ENCODE results near the gene FAM107B. TPM values are rescaled to one million over a fixed set of nuclear protein-coding genes. Genes with fewer than 3 reads are reported as not detected.
A peak's percentile ranks its signal among the peaks of the same experiment; 100 is the strongest.
"Not testable (repeated sequence)": the region's sequence is repeated elsewhere in the genome, so short reads cannot be mapped to it uniquely, and the experiment has no call there.

FAM107B gene
- total RNA-seq, 1 donor from 2014 or later: 82.2 TPM

DNA sequence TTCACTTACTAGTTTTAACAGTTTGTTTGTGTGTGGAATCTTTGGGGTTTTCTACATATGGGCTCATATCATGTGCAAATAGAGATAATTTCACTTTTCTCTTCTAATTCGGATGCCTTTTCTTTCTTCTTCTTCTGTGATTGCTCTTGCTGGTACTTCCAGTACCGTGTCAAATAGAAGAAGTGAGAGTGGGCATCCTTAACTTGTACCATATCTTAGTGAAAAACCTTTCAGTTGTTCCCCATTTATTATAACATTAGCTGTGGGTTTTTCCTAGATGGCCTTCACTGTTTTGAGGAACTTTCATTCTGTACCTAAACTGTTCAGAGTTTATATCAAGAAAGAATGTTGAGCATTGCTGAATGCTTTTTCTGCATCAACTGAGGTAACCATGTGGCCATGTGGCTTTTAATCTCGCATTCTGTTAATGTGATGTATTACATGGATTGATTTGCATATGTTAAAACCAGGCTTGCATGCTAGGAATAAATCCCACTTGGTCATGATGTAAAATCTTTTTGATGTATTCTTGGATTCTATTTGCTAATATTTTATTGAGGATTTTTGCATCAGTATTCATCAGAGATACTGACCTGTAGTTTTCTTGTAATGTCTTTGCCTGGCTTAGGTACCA is 78.7 kb downstream of the FAM107B start:
- H3K27me3 Mint-ChIP-seq: no peaks in the 10 kb centered on the region
- TF ChIP-seq, protein P1, sequence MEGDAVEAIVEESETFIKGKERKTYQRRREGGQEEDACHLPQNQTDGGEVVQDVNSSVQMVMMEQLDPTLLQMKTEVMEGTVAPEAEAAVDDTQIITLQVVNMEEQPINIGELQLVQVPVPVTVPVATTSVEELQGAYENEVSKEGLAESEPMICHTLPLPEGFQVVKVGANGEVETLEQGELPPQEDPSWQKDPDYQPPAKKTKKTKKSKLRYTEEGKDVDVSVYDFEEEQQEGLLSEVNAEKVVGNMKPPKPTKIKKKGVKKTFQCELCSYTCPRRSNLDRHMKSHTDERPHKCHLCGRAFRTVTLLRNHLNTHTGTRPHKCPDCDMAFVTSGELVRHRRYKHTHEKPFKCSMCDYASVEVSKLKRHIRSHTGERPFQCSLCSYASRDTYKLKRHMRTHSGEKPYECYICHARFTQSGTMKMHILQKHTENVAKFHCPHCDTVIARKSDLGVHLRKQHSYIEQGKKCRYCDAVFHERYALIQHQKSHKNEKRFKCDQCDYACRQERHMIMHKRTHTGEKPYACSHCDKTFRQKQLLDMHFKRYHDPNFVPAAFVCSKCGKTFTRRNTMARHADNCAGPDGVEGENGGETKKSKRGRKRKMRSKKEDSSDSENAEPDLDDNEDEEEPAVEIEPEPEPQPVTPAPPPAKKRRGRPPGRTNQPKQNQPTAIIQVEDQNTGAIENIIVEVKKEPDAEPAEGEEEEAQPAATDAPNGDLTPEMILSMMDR (IDR thresholded peaks at IDR 0.05; ENCODE audit: unreplicated experiment): no peak
- no peak overlapping the region for H3K27ac Mint-ChIP-seq
- H3K4me1 Mint-ChIP-seq (ENCODE audit: low read depth): peaks cover 17% of the 10 kb centered on the region
- no peaks in the 10 kb centered on the region for H3K36me3 Mint-ChIP-seq (ENCODE audit: insufficient read depth)
- no peak overlapping the region for H3K4me3 Mint-ChIP-seq (ENCODE audit: low read depth)
- no peak for DNase-seq (ENCODE audit: low spot score, unreplicated experiment)
- H3K9me3 Mint-ChIP-seq (ENCODE audit: low read depth): peaks cover 3% of the 10 kb centered on the region

DNA sequence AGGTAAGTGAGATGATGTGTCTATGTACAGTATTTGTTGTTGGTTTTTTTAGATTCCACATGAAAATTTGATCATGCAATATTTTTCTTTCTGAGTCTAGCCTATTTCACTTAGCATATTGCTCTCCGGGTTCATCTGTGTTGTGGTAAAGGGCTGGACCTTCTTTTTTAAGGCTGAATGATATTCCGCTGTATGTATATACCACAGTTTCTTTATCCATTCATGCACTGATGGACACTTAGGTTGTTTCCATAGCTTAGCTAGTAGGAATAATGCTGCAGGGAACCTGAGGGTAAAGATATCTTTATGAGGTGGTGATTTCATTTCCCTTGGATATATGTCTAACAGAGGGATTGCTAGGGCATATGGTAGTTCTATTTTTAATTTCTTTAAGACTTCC is 80.8 kb downstream of the FAM107B start:
- no peak for DNase-seq (ENCODE audit: low spot score, unreplicated experiment)
- H3K36me3 Mint-ChIP-seq (ENCODE audit: insufficient read depth): no peaks in the 10 kb centered on the region
- TF ChIP-seq, protein P1 (IDR thresholded peaks at IDR 0.05; ENCODE audit: unreplicated experiment): no peak
- H3K4me1 Mint-ChIP-seq (ENCODE audit: low read depth): peaks cover 17% of the 10 kb centered on the region
- no peaks in the 10 kb centered on the region for H3K9me3 Mint-ChIP-seq (ENCODE audit: low read depth)
- H3K4me3 Mint-ChIP-seq (ENCODE audit: low read depth): no peak overlapping the region
- no peaks in the 10 kb centered on the region for H3K27me3 Mint-ChIP-seq
- H3K27ac Mint-ChIP-seq: no peak overlapping the region

DNA sequence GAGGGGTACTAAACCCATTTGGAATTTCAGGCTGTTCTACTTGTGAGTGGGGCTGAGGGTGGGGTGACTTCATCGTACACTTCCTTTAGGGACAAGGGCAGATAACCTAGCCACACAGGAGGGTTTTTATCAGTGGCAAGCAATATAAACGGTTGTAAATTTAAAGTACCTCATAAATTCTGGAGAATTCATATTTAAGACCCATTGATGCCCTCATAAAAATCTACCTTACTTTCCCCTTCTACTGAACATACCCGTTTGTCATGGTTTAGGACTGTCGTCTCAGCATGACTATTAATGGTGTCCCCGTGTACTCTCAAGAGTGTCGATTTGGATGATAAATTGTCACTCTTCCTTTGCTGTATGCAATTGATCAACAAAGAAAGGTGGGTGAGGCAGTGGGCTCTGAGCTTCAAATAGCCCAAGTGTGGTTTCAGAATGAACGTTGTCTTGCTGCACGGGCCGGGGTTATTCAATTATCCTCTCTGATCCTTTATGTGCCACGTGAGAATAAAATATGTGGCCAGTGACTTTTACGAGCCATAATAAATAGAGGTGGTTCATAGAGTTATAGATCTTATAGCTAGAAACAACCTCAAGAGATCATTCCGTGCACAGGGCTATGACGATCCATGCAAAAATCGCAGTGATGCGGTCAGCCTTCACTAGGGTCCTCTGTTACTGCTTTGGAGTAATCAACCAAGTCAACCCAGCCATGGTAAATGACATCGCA is 82.2 kb downstream of the FAM107B start:
- Mint-ChIP-seq H3K9me3 (ENCODE audit: low read depth) (no peaks in the 10 kb centered on the region), H3K36me3 (ENCODE audit: insufficient read depth) (no peaks in the 10 kb centered on the region), H3K27ac (no peak overlapping the region), H3K4me1 (ENCODE audit: low read depth) (peaks cover 30% of the 10 kb centered on the region), H3K27me3 (no peaks in the 10 kb centered on the region), H3K4me3 (ENCODE audit: low read depth) (no peak overlapping the region)
- TF ChIP-seq, protein P1 (IDR thresholded peaks at IDR 0.05; ENCODE audit: unreplicated experiment): no peak
- DNase-seq (ENCODE audit: low spot score, unreplicated experiment): no peak

DNA sequence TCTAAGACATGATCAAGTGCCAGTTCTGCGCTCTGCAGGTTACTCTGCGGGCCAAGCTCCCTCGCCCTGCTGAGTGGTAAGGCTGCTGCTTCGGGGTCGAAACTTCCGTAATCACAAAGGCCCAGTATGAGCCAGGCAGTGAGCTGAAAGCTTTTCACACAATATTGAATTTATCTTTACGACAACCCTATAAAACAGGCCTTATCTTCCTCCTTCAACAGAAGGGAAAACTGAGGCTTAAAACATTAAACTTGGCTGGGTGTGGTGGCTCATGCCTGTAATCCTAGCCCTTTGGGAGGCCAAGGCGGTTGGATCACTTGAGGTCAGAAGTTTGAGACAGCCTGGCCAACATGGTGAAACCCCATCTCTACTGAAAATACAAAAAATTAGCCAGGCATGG is 83.3 kb downstream of the FAM107B start:
- peaks cover 31% of the 10 kb centered on the region for H3K4me1 Mint-ChIP-seq (ENCODE audit: low read depth)
- no peaks in the 10 kb centered on the region for H3K27me3 Mint-ChIP-seq
- H3K27ac Mint-ChIP-seq: no peak overlapping the region
- H3K36me3 Mint-ChIP-seq (ENCODE audit: insufficient read depth): no peaks in the 10 kb centered on the region
- H3K9me3 Mint-ChIP-seq (ENCODE audit: low read depth): no peaks in the 10 kb centered on the region
- no peak overlapping the region for H3K4me3 Mint-ChIP-seq (ENCODE audit: low read depth)
- no peak for DNase-seq (ENCODE audit: low spot score, unreplicated experiment)
- TF ChIP-seq, protein P1 (IDR thresholded peaks at IDR 0.05; ENCODE audit: unreplicated experiment): no peak

DNA sequence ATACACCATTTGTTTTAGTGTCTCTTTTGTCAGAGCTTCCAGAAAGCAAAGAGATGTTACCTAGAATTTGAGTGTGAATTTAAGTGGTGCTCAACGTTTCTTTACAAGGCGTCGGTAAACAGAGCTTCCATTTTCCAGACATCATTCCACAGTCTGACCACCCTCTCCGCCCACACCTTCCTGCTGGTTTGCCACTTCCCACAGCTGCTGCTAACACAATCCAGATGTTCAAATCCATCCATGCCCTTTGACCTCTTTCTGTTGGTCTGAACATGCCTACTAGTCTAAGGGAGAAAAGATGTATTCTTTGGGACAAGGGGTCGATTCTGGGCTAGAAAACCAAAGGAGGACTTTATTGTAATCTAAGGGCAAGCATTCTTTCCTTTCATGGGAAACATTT is 86.1 kb downstream of the FAM107B start:
- no peaks in the 10 kb centered on the region for H3K36me3 Mint-ChIP-seq (ENCODE audit: insufficient read depth)
- H3K4me1 Mint-ChIP-seq (ENCODE audit: low read depth): peaks cover 30% of the 10 kb centered on the region
- H3K9me3 Mint-ChIP-seq (ENCODE audit: low read depth): no peaks in the 10 kb centered on the region
- H3K27ac Mint-ChIP-seq: no peak overlapping the region
- no peak for DNase-seq (ENCODE audit: low spot score, unreplicated experiment)
- TF ChIP-seq, protein P1 (IDR thresholded peaks at IDR 0.05; ENCODE audit: unreplicated experiment): no peak
- H3K4me3 Mint-ChIP-seq (ENCODE audit: low read depth): no peak overlapping the region
- H3K27me3 Mint-ChIP-seq: no peaks in the 10 kb centered on the region

DNA sequence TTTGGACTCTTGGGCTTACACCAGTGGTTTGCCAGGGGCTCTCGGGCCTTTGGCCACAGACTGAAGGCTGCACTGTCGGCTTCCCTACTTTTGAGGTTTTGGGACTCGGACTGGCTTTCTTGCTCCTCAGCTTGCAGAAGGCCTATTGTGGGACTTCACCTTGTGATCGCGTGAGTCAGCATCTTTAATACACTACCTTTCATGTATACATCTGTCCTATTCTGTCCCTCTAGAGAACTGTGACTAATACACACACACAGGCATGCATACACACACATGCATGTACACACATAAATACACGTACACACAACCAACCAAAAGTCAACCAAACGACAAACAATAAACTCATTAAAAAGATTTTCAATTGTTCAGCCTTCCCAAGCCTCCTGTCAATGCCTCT is 86.5 kb downstream of the FAM107B start:
- H3K27me3 Mint-ChIP-seq; H3K4me3 Mint-ChIP-seq (ENCODE audit: low read depth); DNase-seq (ENCODE audit: low spot score, unreplicated experiment); H3K36me3 Mint-ChIP-seq (ENCODE audit: insufficient read depth); H3K9me3 Mint-ChIP-seq (ENCODE audit: low read depth): not testable (repeated sequence)
- Mint-ChIP-seq H3K27ac (peak overlapping the region; percentile 46), H3K4me1 (ENCODE audit: low read depth) (peaks cover 30% of the 10 kb centered on the region)
